GM12891 (cell line): ENCODE measurements around the gene PFN2. TPM values are rescaled to one million over a fixed set of nuclear protein-coding genes. Genes with fewer than 3 reads are reported as not detected.
A peak's percentile ranks its signal among the peaks of the same experiment; 100 is the strongest.

Experiments used
- DNase-seq: peaks from one replicate; pipeline ENCODE4 v3.0.0; 2011; ENCODE audit warnings: low spot score; ENCODE audit not compliant: insufficient read length
- FAIRE-seq: peaks from 2 replicates; lab custom pipeline; 2011; peaks lifted over from hg19 to GRCh38; lab: Jason Lieb, UNC
- PAX5 ChIP-seq: IDR thresholded peaks from 2 replicates; pipeline ENCODE4 v1.6.1; 2011; ENCODE audit warnings: low read length, moderate library complexity, mild to moderate bottlenecking; ENCODE audit not compliant: insufficient read depth, severe bottlenecking
- POLR2A ChIP-seq: IDR thresholded peaks from 2 replicates; pipeline ENCODE4 v1.6.1; 2011; ENCODE audit warnings: low read depth, low read length, control low read depth
- POLR2AphosphoS5 ChIP-seq: IDR thresholded peaks from 2 replicates; pipeline ENCODE4 v1.6.1; 2011; ENCODE audit warnings: low read depth, low read length, control low read depth
- POU2F2 ChIP-seq: IDR thresholded peaks from 2 replicates; pipeline ENCODE4 v1.6.1; 2011; ENCODE audit warnings: low read depth, mild to moderate bottlenecking, control low read depth, low read length, moderate library complexity
- SPI1 ChIP-seq: IDR thresholded peaks from 2 replicates; pipeline ENCODE4 v1.6.1; 2011; ENCODE audit warnings: low read depth, low read length, control low read depth
- TAF1 ChIP-seq: IDR thresholded peaks from 2 replicates; pipeline ENCODE4 v1.6.1; 2011; ENCODE audit warnings: low read depth, low read length, control low read depth
- polyA plus RNA-seq: library from polyadenylated mRNA; unstranded; fragments of >200 nt; gene quantifications from one replicate; pipeline ENCODE4 v1.2.1, GENCODE V29; 2012; ENCODE audit warnings: low read depth, missing spikeins, inconsistent platforms; ENCODE audit not compliant: missing spikeins

PFN2 gene
- 2.6 TPM for polyA plus RNA-seq

- FAIRE-seq (peak; percentile 73), DNase-seq (peak; percentile 35)
- TF ChIP-seq TAF1 (no peak), POLR2A (no peak), PAX5 (no peak), POU2F2 (no peak), SPI1 (no peak), POLR2AphosphoS5 (no peak)
These were observed at the start of gene PFN2 for GRCh38 chr3:149970716-149971402. Gene PFN2, minus strand, starts transcription at chr3:149970895. Its CDS starts 39 bp downstream, at chr3:149970856.

DNA sequence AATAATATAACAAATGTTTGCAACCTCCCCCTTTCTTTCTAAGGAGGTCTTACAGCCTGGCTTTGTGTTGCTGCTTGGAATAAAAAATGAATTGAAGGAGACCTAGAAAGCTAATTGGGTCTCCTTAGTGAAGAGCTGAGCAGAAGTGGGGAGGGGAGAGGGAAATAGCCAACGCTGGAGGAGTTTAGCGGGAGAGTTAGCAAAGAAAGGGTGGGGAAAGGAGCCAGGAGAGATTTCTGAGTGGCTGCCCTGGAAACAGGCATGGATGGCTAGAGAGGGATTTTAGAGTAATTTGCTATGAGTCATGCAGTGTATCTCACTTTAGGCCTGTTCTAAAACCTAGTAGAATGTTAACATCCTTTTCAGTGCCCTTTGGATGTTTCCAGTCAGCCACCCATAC is 45.2 kb upstream of the PFN2 start:
- no peak for DNase-seq
- no peak for FAIRE-seq

DNA sequence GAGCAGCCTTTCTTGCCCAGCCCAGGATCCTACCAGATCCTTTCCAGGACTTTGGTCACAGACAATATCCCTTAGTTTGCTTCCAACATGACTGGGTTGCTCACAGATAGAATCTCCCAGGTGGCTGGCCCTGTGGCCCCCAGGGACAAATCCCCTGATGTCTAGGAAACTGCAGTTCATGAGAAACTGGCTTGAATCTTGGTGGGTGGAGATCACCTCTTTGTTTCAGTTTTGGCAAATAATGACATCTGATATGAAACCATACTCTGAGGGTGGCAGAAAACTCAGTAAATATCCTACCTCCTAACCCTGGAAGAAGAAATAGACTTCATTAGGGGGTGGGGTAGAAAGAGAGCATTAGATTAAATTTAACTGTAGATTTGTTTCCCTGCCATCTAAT is 44.1 kb upstream of the PFN2 start:
- no peak for TF ChIP-seq POLR2A
- no peak for TF ChIP-seq TAF1
- TF ChIP-seq POU2F2 = no peak
- no peak for TF ChIP-seq PAX5
- TF ChIP-seq POLR2AphosphoS5 = no peak
- TF ChIP-seq SPI1 = no peak
- no peak for FAIRE-seq

More for the DNA sequence above, 45.2 kb upstream of the PFN2 start:
- TF ChIP-seq POU2F2 (no peak), TAF1 (no peak), SPI1 (no peak), POLR2A (no peak), PAX5 (no peak), POLR2AphosphoS5 (no peak)

DNA sequence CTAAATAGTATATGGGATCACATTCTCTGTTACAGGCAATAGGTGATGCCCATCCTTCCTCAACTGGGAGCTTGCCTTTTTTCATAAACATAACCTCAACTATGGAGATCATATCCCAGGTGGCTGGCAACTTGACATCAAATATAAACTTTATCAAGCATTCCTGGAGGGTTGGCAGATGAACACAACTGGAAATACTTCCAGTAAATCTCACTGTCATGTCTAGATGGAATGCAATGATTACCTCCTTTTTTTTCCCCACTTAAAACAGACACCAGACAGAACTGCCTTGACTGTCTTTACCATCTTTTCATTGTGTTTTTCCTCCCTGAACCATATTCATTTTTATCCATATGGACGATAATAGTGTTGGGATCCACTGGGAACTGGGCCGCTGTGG is 43.1 kb upstream of the PFN2 start:
- DNase-seq (no peak), FAIRE-seq (no peak)
- no peak for TF ChIP-seq POU2F2
- no peak for TF ChIP-seq POLR2A
- no peak for TF ChIP-seq POLR2AphosphoS5
- TF ChIP-seq TAF1 = no peak
- no peak for TF ChIP-seq PAX5
- TF ChIP-seq SPI1 = no peak

More for the DNA sequence above, 44.1 kb upstream of the PFN2 start:
- no peak for DNase-seq

DNA sequence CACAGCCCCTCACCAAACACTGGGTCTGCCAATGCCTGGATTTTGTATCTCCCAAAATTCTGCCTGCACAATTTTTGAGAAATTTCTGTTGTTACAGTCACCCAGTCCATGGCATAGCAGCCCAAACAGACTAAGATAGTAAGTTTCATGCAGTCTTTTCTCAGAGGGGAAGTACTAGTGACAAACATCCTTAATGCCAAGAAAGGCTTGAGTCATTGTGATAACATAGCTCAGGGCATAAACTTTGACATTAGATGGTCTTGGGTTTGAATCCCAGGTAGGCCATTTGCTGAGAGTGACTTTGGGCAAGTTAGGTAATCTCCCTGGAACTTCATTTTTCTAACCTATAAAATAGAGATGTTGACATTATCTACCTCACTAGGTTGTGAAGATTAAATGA is 36.1 kb upstream of the PFN2 start:
- no peak for DNase-seq
- no peak for TF ChIP-seq TAF1
- no peak for TF ChIP-seq POLR2AphosphoS5
- no peak for TF ChIP-seq SPI1
- TF ChIP-seq PAX5 = no peak
- no peak for TF ChIP-seq POLR2A
- no peak for FAIRE-seq

- DNase-seq = no peak
- FAIRE-seq = no peak
- TF ChIP-seq POU2F2 = no peak
- TF ChIP-seq SPI1 = no peak
- TF ChIP-seq POLR2A = no peak
- no peak for TF ChIP-seq POLR2AphosphoS5
- no peak for TF ChIP-seq PAX5
- TF ChIP-seq TAF1 = no peak
These were observed 34.8 kb upstream of the PFN2 start for GRCh38 chr3:150005243-150006112.

DNA sequence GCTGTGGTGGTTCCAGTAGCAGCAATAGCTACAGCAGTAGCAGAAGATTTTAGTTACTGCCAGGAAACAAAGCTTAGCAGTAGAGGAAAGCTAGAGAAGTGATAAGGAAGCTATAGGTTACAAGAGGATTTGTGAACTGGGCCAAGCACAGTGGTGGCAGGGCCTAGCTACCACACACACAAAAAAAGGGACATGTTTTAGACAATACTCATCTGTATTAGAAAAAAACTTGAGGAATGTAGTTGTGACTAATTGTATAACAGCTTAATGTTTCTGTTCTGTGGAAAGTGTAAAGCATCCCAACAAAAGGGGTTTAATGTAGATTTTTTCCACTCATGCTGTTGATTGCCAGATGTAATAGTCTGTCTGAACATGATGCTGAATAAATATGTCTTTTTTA is 29.9 kb upstream of the PFN2 start:
- no peak for TF ChIP-seq PAX5
- no peak for TF ChIP-seq POU2F2
- TF ChIP-seq POLR2A = no peak
- no peak for TF ChIP-seq TAF1
- TF ChIP-seq SPI1 = no peak
- no peak for TF ChIP-seq POLR2AphosphoS5
- no peak for FAIRE-seq
- DNase-seq = no peak

DNA sequence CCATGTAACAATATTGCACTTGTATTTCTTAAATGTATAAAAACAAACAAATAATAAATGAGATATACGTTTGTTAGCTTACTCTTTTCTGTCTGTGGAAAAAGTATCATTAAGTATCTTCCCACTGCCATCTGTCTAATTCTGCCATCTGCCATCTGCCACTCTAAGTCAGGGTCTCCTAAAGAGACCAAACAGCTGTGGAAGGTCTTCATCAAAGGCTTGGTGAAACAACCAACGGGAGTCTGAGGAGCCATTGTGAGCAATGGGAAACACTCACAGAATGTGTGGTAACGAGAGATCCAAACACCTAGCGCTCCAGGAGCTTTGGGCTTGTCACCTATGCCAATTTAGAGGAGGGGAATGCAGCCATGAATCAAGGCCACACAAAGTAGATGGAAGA is 28.7 kb upstream of the PFN2 start:
- TF ChIP-seq POU2F2 (no peak), PAX5 (no peak), POLR2AphosphoS5 (no peak), TAF1 (no peak)
- FAIRE-seq (no peak), DNase-seq (no peak)

DNA sequence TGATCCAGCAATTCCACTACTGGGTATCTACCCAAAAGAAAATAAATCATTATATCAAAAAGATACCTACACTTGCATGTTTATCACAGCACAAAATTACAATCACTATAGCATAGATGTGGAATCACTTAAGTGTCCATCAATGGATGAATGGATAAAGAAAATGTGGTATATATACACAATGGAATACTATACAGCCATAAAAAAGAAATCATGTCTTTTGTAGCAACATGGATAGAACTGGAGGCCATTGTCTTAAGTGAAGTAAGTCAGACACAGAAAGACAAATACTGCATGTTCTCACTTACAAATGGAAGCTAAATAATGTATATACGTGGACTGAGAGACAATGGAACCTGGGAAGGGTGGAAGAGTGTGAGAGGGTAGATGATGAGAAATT is 28.3 kb upstream of the PFN2 start:
- no peak for FAIRE-seq

More for the DNA sequence above, 28.3 kb upstream of the PFN2 start:
- DNase-seq = no peak
- TF ChIP-seq PAX5 (no peak), POLR2AphosphoS5 (no peak)
